Spleen (tissue), 7 donors: ENCODE results near the gene DIP2C.

Source experiments
- CTCF ChIP-seq, 11 experiments: fragments of 200-600 bp in 7 of 11; fragments of 450-650 bp in 4 of 11; sonication (generic) in 4 of 11; IDR thresholded peaks in 8 of 11; conservative IDR thresholded peaks in 3 of 11; 1 replicate in 7 of 11; 2 replicates in 4 of 11; pipeline versions ENCODE4 v1.4.0 to v1.8.0; 2016 to 2021; ENCODE audit warnings: antibody characterized with exemption in 11 of 11, inconsistent platforms in 4 of 11, mild to moderate bottlenecking in 1 of 11
- POLR2A ChIP-seq, 3 donors: fragments of 450-650 bp; IDR thresholded peaks; one replicate each; pipeline ENCODE4 v1.5.1; 2017; ENCODE audit warnings: antibody characterized with exemption in 3 of 3, mild to moderate bottlenecking in 1 of 3
- POLR2AphosphoS5 ChIP-seq, 3 donors: sonication (generic); formaldehyde crosslinking; IDR thresholded peaks; one replicate each; pipeline ENCODE4 v1.5.1; 2017; ENCODE audit warnings: antibody characterized with exemption in 3 of 3
- donor health status: DM: no; HTN: no; CAD: no; lungs with moderate emphysema.
- donor health status: DM: no; HTN: no; CAD: no.
- donor health status: DM: no; HTN: no; CAD: no.

GRCh38 chr10:472241-472910, 217.1 kb downstream of the DIP2C start:
- TF ChIP-seq CTCF (IDR thresholded peaks at IDR 0.05 in 8 of 11, conservative IDR thresholded peaks at IDR 0.05 in 3 of 11) (no peak), POLR2A (IDR thresholded peaks at IDR 0.05) (no peak), POLR2AphosphoS5 (IDR thresholded peaks at IDR 0.05) (no peak)
